ENCODE results near the gene PHF21A.

The PHF21A gene

DNA sequence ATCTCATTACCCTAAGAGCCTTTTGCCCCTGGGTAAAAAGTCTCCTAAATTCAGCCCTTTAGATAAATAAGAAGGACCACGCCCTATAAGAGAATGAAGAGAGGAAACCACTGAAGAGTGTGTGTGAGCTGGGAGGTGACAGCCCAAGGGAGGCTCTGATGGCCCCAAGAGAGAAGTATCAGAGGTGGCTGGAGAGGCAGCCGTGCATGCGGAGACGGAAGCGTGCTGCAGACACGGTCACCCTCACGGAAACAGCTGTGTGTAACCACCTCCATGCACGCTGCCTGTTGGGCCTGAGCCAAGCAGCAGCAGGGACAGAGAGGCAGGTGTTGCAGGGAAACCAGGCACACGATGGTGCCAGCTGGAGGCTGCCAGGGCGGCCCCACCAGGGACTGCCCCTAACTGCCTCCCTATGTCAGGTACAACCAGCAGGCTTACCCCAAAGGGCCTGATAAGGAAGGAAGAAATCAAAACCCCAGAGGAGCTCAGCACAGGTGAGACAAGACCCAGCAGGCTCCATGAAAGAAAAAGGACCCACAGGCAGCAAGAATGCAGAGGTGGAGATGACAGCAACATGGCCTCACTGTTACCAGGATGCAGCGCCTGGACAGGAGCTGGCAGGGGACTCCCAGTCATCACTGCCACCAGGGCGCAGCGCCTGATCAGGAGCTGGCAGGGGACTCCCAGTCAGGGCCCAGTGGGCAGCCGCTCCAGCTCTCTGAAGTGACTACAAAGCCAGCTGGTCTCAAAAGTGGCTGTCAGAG, 191.0 kb downstream of the PHF21A start:
- Histone ChIP-seq H3K4me1 (ENCODE audit: control insufficient read depth, insufficient read depth, low read depth, low read length) (peaks cover 4% of the 10 kb centered on the region), H3K18ac (ENCODE audit: low read depth in 1 of 2, low read length in 2 of 2) (no peak overlapping the region), H4K91ac (ENCODE audit: low read length) (no peak overlapping the region), H2AK5ac (ENCODE audit: low read length, severe bottlenecking) (no peak overlapping the region), H3K4me3 (ENCODE audit: insufficient read depth in 1 of 2, low read depth in 1 of 2, low read length in 2 of 2) (no peak overlapping the region), H4K8ac (ENCODE audit: low read length) (peak overlapping the region; percentile 45), H3K9ac (ENCODE audit: low read length) (no peak overlapping the region), H3K14ac (ENCODE audit: low read length in 2 of 2) (no peak overlapping the region), H3K36me3 (ENCODE audit: control insufficient read depth in 1 of 2, insufficient read depth in 2 of 2, low read depth in 1 of 2, low read length in 2 of 2) (peaks cover 41 to 80% of the 10 kb centered on the region in 2 experiments), H2BK120ac (ENCODE audit: low read depth, low read length) (no peak overlapping the region), H2BK5ac (ENCODE audit: low read depth, low read length, poor library complexity, severe bottlenecking) (no peak overlapping the region), H3K4ac (ENCODE audit: low read depth in 1 of 2, low read length in 2 of 2) (no peak overlapping the region), H3K23ac (ENCODE audit: low read length in 2 of 2) (no peak overlapping the region), H3K4me2 (ENCODE audit: low read length, poor library complexity, severe bottlenecking) (no peak overlapping the region), H3K27ac (ENCODE audit: low read length, poor library complexity, severe bottlenecking) (no peak overlapping the region), H2BK15ac (ENCODE audit: low read depth, poor library complexity, severe bottlenecking) (no peak overlapping the region), H2BK12ac (ENCODE audit: low read length in 2 of 2) (no peak overlapping the region), H3K9me3 (ENCODE audit: control insufficient read depth, low read length) (no peaks in the 10 kb centered on the region), H3K27me3 (ENCODE audit: control insufficient read depth in 1 of 2, insufficient read depth in 1 of 2, low read length in 2 of 2) (peaks cover 0 to 15% of the 10 kb centered on the region in 2 experiments), H2AFZ (ENCODE audit: low read depth, low read length) (no peak overlapping the region), H3K79me1 (replicated peaks; ENCODE audit: low read length, poor library complexity, severe bottlenecking) (peaks cover 8% of the 10 kb centered on the region)
- 95% methylated on average over 14 of the region's 14 CpGs for WGBS
- DNase-seq = no peak

DNA sequence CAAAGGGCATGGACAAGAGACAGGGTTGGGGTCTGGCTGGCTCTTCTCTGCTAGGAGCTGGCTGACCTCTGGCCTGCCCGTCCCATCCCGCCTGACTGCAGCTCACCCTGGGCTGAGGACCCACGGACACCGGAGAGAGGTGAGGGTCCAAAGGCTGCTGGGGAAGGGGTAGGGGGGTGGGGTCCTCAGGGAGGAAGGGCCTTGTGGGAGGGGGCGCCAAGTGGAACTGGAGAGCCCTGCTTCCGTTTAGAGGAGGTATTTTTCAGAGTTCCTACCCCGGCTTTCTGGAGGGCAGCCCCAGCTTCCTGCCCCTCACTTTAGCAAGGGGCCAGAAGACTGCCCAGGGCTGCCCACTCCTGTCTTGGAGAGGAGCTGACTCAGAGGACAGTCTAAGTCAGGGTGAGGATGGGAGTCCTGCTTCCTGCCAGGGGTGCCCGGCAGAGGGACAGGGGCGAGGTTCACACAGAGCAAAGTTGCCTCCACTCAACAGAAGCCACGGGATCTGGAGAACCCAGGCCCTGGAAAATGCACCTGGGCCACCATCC, 191.7 kb downstream of the PHF21A start:
- Histone ChIP-seq H2BK12ac (ENCODE audit: low read length in 2 of 2) (no peak overlapping the region), H3K36me3 (ENCODE audit: control insufficient read depth in 1 of 2, insufficient read depth in 2 of 2, low read depth in 1 of 2, low read length in 2 of 2) (peaks cover 35 to 73% of the 10 kb centered on the region in 2 experiments)
- 89% methylated on average over 9 of the region's 10 CpGs for WGBS

DNA sequence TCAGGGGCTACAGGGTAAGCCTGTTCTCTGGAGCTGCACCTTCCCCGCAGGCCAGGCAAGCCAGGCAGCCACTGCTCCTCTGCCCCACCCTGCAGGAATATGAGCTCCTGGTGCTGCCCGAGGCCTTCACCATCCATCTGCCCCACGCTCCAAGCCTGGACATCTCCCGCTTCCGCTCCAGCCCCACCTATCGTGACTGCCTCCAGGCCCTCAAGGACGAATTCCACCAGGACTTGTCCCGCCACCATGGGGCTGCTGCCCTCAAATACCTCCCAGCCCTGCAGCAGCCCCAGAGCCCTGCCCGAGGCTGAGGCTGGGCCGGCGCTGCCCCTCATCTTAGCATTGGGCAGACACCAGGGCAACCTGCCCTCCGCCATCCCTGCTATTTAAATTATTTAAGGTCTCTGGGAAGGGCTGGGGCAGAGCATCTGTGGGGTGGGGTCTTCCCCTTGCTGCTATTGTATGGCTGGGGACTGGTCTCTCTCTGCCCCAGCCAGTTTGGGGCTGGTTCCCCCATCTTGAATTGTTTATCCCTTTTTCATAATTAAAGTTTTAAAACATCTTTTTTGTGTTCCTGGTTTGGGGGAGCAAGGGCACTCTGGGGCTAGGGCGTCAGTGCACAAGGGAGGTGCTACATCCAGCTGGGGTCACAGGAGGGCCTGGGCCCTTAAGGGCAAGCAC, 192.6 kb downstream of the PHF21A start:
- H2BK12ac ChIP-seq (ENCODE audit: low read length in 2 of 2) = no peak overlapping the region
- no peak overlapping the region for H3K27ac ChIP-seq (ENCODE audit: low read length, poor library complexity, severe bottlenecking)
- 93% methylated on average over 10 of the region's 13 CpGs for WGBS
- no peak overlapping the region for H3K23ac ChIP-seq (ENCODE audit: low read length in 2 of 2)
- no peak overlapping the region for H3K4ac ChIP-seq (ENCODE audit: low read depth in 1 of 2, low read length in 2 of 2)
- no peaks in the 10 kb centered on the region for H3K9me3 ChIP-seq (ENCODE audit: control insufficient read depth, low read length)
- H3K27me3 ChIP-seq (ENCODE audit: control insufficient read depth in 1 of 2, insufficient read depth in 1 of 2, low read length in 2 of 2) = peaks cover 13 to 25% of the 10 kb centered on the region in 2 experiments
- no peak overlapping the region for H3K4me3 ChIP-seq (ENCODE audit: insufficient read depth in 1 of 2, low read depth in 1 of 2, low read length in 2 of 2)
- no peak overlapping the region for H2BK5ac ChIP-seq (ENCODE audit: low read depth, low read length, poor library complexity, severe bottlenecking)
- H2BK15ac ChIP-seq (ENCODE audit: low read depth, poor library complexity, severe bottlenecking) = no peak overlapping the region
- H3K4me2 ChIP-seq (ENCODE audit: low read length, poor library complexity, severe bottlenecking) = no peak overlapping the region
- no peak overlapping the region for H3K18ac ChIP-seq (ENCODE audit: low read depth in 1 of 2, low read length in 2 of 2)
- H4K8ac ChIP-seq (ENCODE audit: low read length) = no peak overlapping the region
- peaks cover 4% of the 10 kb centered on the region for H3K4me1 ChIP-seq (ENCODE audit: control insufficient read depth, insufficient read depth, low read depth, low read length)
- H2AK5ac ChIP-seq (ENCODE audit: low read length, severe bottlenecking) = no peak overlapping the region
- no peak for DNase-seq
- H3K36me3 ChIP-seq (ENCODE audit: control insufficient read depth in 1 of 2, insufficient read depth in 2 of 2, low read depth in 1 of 2, low read length in 2 of 2) = peaks cover 26 to 65% of the 10 kb centered on the region in 2 experiments
- peaks cover 7% of the 10 kb centered on the region for H3K79me1 ChIP-seq (replicated peaks; ENCODE audit: low read length, poor library complexity, severe bottlenecking)
- H3K9ac ChIP-seq (ENCODE audit: low read length) = no peak overlapping the region
- H4K91ac ChIP-seq (ENCODE audit: low read length) = no peak overlapping the region
- no peak overlapping the region for H2AFZ ChIP-seq (ENCODE audit: low read depth, low read length)
- no peak overlapping the region for H2BK120ac ChIP-seq (ENCODE audit: low read depth, low read length)
- H3K14ac ChIP-seq (ENCODE audit: low read length in 2 of 2) = no peak overlapping the region

More for the DNA sequence above, 191.7 kb downstream of the PHF21A start:
- no peak overlapping the region for H3K9ac ChIP-seq (ENCODE audit: low read length)
- no peak overlapping the region for H2BK120ac ChIP-seq (ENCODE audit: low read depth, low read length)
- no peak overlapping the region for H3K23ac ChIP-seq (ENCODE audit: low read length in 2 of 2)
- no peak overlapping the region for H2BK5ac ChIP-seq (ENCODE audit: low read depth, low read length, poor library complexity, severe bottlenecking)
- no peak overlapping the region for H3K4ac ChIP-seq (ENCODE audit: low read depth in 1 of 2, low read length in 2 of 2)
- H3K4me1 ChIP-seq (ENCODE audit: control insufficient read depth, insufficient read depth, low read depth, low read length) = peaks cover 4% of the 10 kb centered on the region
- no peaks in the 10 kb centered on the region for H3K9me3 ChIP-seq (ENCODE audit: control insufficient read depth, low read length)
- H3K14ac ChIP-seq (ENCODE audit: low read length in 2 of 2) = no peak overlapping the region
- no peak overlapping the region for H4K8ac ChIP-seq (ENCODE audit: low read length)
- no peak overlapping the region for H2AK5ac ChIP-seq (ENCODE audit: low read length, severe bottlenecking)
- peaks cover 6 to 17% of the 10 kb centered on the region in 2 experiments for H3K27me3 ChIP-seq (ENCODE audit: control insufficient read depth in 1 of 2, insufficient read depth in 1 of 2, low read length in 2 of 2)
- H3K18ac ChIP-seq (ENCODE audit: low read depth in 1 of 2, low read length in 2 of 2) = no peak overlapping the region
- H3K4me2 ChIP-seq (ENCODE audit: low read length, poor library complexity, severe bottlenecking) = no peak overlapping the region
- H3K27ac ChIP-seq (ENCODE audit: low read length, poor library complexity, severe bottlenecking) = no peak overlapping the region
- H3K4me3 ChIP-seq (ENCODE audit: insufficient read depth in 1 of 2, low read depth in 1 of 2, low read length in 2 of 2) = no peak overlapping the region
- no peak overlapping the region for H4K91ac ChIP-seq (ENCODE audit: low read length)
- peaks cover 8% of the 10 kb centered on the region for H3K79me1 ChIP-seq (replicated peaks; ENCODE audit: low read length, poor library complexity, severe bottlenecking)
- H2AFZ ChIP-seq (ENCODE audit: low read depth, low read length) = no peak overlapping the region
- no peak for DNase-seq
- H2BK15ac ChIP-seq (ENCODE audit: low read depth, poor library complexity, severe bottlenecking) = no peak overlapping the region
